Fibroblast of lung (primary cell): ENCODE measurements around the gene FGF16. TPM values are rescaled to one million over a fixed set of nuclear protein-coding genes. Genes with fewer than 3 reads are reported as not detected.

Experiments
- DNase-seq, 2 donors: peaks; one replicate each; pipeline versions ENCODE4 v3.0.0 to v3.0.0-alpha.2; 2010; ENCODE audit warnings: low read depth in 2 of 2
- H2AFZ ChIP-seq: 2 replicates; pipeline ENCODE4 v1.5.1; 2012; ENCODE audit warnings: low read length, control low read depth, inconsistent platforms
- H3K27ac ChIP-seq: 2 replicates; pipeline ENCODE4 v1.5.1; 2011; ENCODE audit warnings: low read length, control low read depth; ENCODE audit not compliant: insufficient read depth
- H3K27me3 ChIP-seq: 2 replicates; pipeline ENCODE4 v1.5.1; 2011; ENCODE audit warnings: mild to moderate bottlenecking, low read length; ENCODE audit not compliant: control insufficient read depth, insufficient read depth
- H3K36me3 ChIP-seq: 2 replicates; pipeline ENCODE4 v1.5.1; 2011; ENCODE audit warnings: low read length; ENCODE audit not compliant: control insufficient read depth, insufficient read depth
- H3K4me1 ChIP-seq: 2 replicates; pipeline ENCODE4 v1.5.1; 2011; ENCODE audit warnings: low read length; ENCODE audit not compliant: control insufficient read depth, insufficient read depth; ENCODE audit errors: extremely low read depth
- H3K4me2 ChIP-seq: 2 replicates; pipeline ENCODE4 v1.5.1; 2011; ENCODE audit warnings: low read length, control low read depth; ENCODE audit not compliant: insufficient read depth; ENCODE audit errors: extremely low read depth
- H3K4me3 ChIP-seq, 4 experiments: fragments of 200-600 bp in 1 of 4; sonication (generic) in 1 of 4; replicated peaks in 1 of 4; 2 replicates each; pipeline ENCODE4 v1.5.1; 2011 to 2016; ENCODE audit warnings: low read length in 4 of 4, low read depth in 3 of 4, mild to moderate bottlenecking in 3 of 4, control low read depth in 2 of 4, inconsistent platforms in 1 of 4, mixed read lengths in 1 of 4; ENCODE audit not compliant: insufficient read depth in 1 of 4; ENCODE audit errors: control extremely low read depth in 1 of 4
- H3K79me2 ChIP-seq: 2 replicates; pipeline ENCODE4 v1.5.1; 2012; ENCODE audit warnings: mild to moderate bottlenecking, low read length, inconsistent platforms; ENCODE audit not compliant: control insufficient read depth, insufficient read depth
- H3K9ac ChIP-seq: 2 replicates; pipeline ENCODE4 v1.5.1; 2011; ENCODE audit warnings: mild to moderate bottlenecking, low read length, control low read depth; ENCODE audit not compliant: insufficient read depth
- H3K9me3 ChIP-seq: 2 replicates; pipeline ENCODE4 v1.5.1; 2012; ENCODE audit warnings: low read depth, low read length; ENCODE audit not compliant: control insufficient read depth, insufficient read depth
- H4K20me1 ChIP-seq: 2 replicates; pipeline ENCODE4 v1.5.1; 2011; ENCODE audit warnings: low read length; ENCODE audit not compliant: control insufficient read depth, insufficient read depth; ENCODE audit errors: extremely low read depth
- CTCF ChIP-seq, 2 donors: IDR thresholded peaks in 1 of 2; conservative IDR thresholded peaks in 1 of 2; 1 replicate in 1 of 2; 2 replicates in 1 of 2; pipeline ENCODE4 v1.5.1; 2011 to 2012; ENCODE audit warnings: low read length in 2 of 2, control low read depth in 1 of 2, inconsistent platforms in 1 of 2, low read depth in 1 of 2, mild to moderate bottlenecking in 1 of 2
- EZH2 ChIP-seq: IDR thresholded peaks from 2 replicates; pipeline ENCODE4 v1.5.1; 2012; ENCODE audit warnings: low read length, control low read depth, mild to moderate bottlenecking; ENCODE audit errors: missing control alignments
- polyA plus RNA-seq, 2 donors: library from polyadenylated mRNA; depleted of rRNA in 1 of 2; stranded (reverse) in 1 of 2; unstranded in 1 of 2; fragments of >200 nt; gene quantifications; 2 replicates each; pipeline ENCODE4 v1.2.1, GENCODE V29; 2011 to 2012; ENCODE audit warnings: missing spikeins in 1 of 2
- total RNA-seq: library from RNA; depleted of rRNA; stranded (reverse); fragments of >200 nt; gene quantifications from 2 replicates; pipeline ENCODE4 v1.2.1, GENCODE V29; 2014

The FGF16 gene
- total and polyA plus RNA-seq, 2 donors (not counting 1 experiment from before 2014, with no cell fraction given) = not detected

DNA sequence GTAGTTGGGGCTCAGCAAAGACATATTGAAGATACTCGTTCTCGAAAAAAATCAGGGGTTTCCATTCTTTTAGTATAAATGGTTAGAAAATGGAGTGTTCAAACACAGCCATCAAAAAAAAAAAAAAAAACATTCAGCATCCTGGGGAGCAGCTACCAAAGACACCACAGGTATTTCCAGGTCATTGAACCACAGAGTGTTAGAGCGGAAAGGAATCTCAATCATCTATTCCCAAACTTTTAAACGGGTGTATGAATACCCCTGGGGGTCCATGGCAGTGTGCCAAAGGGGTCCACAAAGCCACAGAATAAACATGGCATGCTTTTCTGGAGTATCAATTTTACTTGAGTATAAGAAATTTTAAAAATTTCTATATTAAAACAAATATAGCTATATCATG, 6.9 kb upstream of the FGF16 start:
- Histone ChIP-seq H3K9ac (no peak overlapping the region), H3K4me1 (no peaks in the 10 kb centered on the region), H3K4me2 (no peak overlapping the region), H2AFZ (no peak overlapping the region), H3K36me3 (no peaks in the 10 kb centered on the region), H3K4me3 (no peak overlapping the region), H3K27ac (no peak overlapping the region), H4K20me1 (no peaks in the 10 kb centered on the region), H3K27me3 (no peaks in the 10 kb centered on the region), H3K79me2 (no peaks in the 10 kb centered on the region), H3K9me3 (no peaks in the 10 kb centered on the region)
- TF ChIP-seq EZH2 = no peak
- no peak for TF ChIP-seq CTCF (conservative IDR thresholded peaks at IDR 0.05 in 1 of 2, IDR thresholded peaks at IDR 0.05 in 1 of 2; ENCODE audit: low read depth in 1 of 2, low read length in 2 of 2)
- peak in 1 of 2 donors; percentile 34 for DNase-seq

- no peaks in the 10 kb centered on the region for H4K20me1 ChIP-seq
- no peaks in the 10 kb centered on the region for H3K9me3 ChIP-seq
- no peak overlapping the region for H3K4me3 ChIP-seq
- H3K27ac ChIP-seq = no peak overlapping the region
- no peaks in the 10 kb centered on the region for H3K79me2 ChIP-seq
- H3K36me3 ChIP-seq = no peaks in the 10 kb centered on the region
- H3K4me1 ChIP-seq = no peaks in the 10 kb centered on the region
- H3K4me2 ChIP-seq = no peak overlapping the region
- no peak for DNase-seq
- TF ChIP-seq EZH2 (no peak), CTCF (conservative IDR thresholded peaks at IDR 0.05 in 1 of 2, IDR thresholded peaks at IDR 0.05 in 1 of 2; ENCODE audit: low read depth in 1 of 2, low read length in 2 of 2) (no peak)
- H2AFZ ChIP-seq = no peak overlapping the region
- no peaks in the 10 kb centered on the region for H3K27me3 ChIP-seq
- no peak overlapping the region for H3K9ac ChIP-seq
Observed at GRCh38 chrX:77441033-77441432, 6.2 kb upstream of the FGF16 start.

DNA sequence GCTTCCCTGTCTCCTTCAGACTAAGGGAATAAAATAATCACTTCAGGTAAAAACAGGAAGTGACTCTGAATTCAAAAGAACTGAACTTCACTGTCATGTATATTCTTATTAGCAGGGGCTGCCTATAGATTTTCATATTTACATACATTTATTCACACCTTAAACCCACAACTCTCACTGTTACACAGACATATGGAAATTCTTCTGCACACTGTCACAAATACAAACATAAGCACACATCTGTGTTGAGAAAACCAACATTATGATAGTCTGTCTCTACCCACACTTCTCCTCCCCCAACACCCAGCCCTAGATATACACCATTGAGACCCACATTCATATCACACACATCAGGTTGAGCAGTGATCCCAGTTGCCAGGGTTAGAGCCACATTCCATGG, 5.7 kb upstream of the FGF16 start:
- Histone ChIP-seq H3K4me2 (no peak overlapping the region), H3K4me3 (no peak overlapping the region)
- no peak for DNase-seq

More for the DNA sequence above, 5.7 kb upstream of the FGF16 start:
- TF ChIP-seq CTCF (conservative IDR thresholded peaks at IDR 0.05 in 1 of 2, IDR thresholded peaks at IDR 0.05 in 1 of 2; ENCODE audit: low read depth in 1 of 2, low read length in 2 of 2) (no peak), EZH2 (no peak)
- Histone ChIP-seq H3K4me1 (no peaks in the 10 kb centered on the region), H3K27me3 (no peaks in the 10 kb centered on the region), H2AFZ (no peak overlapping the region), H4K20me1 (no peaks in the 10 kb centered on the region), H3K9me3 (no peaks in the 10 kb centered on the region), H3K27ac (no peak overlapping the region), H3K36me3 (no peaks in the 10 kb centered on the region), H3K79me2 (no peaks in the 10 kb centered on the region), H3K9ac (no peak overlapping the region)
